Uterus (tissue), 2 donors: ENCODE measurements around the gene HHLA2.

ENCODE experiments used
- POLR2A ChIP-seq, 2 donors: fragments of 450-650 bp; IDR thresholded peaks; one replicate each; pipeline ENCODE4 v1.6.1; 2016; ENCODE audit warnings: antibody characterized with exemption in 2 of 2, mild to moderate bottlenecking in 1 of 2, moderate library complexity in 1 of 2
- TF ChIP-seq, protein P1 (sequence below), 4 experiments: fragments of 200-600 bp in 2 of 4; fragments of 450-650 bp in 2 of 4; sonication (generic) in 2 of 4; IDR thresholded peaks; one replicate each; pipeline ENCODE4 v1.5.1; 2016 to 2019; ENCODE audit warnings: antibody characterized with exemption in 4 of 4, mild to moderate bottlenecking in 2 of 4, moderate library complexity in 1 of 4

DNA sequence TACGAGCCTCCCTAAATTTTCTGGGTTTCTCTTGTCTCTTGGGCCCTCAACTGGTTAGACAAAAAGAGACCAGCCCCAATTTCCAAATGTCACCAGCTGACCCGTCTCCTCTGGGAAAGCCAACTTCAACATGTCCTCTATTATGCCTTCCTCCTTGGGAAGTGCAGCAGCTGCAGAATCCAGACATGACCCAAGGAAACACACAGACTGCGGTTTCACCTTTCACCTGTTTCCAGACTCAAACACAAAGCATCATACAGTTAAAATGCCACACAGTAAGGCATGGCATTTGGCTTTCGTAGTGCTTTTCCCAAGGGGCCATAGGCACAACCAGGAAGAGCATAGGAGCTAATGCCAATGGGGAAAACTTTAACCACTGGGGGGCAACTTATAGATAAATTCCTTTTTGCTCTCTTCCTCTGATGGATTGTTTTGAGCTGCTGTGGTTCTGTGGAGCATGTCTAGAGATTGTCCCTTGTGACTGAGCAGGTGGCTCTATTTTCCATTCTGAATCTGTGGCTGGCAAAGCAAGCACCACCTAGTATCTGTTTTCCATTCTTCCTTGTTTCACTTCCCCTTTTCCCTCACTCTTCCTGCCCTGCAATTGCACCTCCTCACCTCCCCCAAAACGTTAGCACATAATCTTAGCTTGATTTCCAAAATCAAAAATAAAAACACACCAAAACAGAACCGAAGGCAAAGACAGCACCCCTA is 49.3 kb downstream of the HHLA2 start:
- TF ChIP-seq, protein P1, sequence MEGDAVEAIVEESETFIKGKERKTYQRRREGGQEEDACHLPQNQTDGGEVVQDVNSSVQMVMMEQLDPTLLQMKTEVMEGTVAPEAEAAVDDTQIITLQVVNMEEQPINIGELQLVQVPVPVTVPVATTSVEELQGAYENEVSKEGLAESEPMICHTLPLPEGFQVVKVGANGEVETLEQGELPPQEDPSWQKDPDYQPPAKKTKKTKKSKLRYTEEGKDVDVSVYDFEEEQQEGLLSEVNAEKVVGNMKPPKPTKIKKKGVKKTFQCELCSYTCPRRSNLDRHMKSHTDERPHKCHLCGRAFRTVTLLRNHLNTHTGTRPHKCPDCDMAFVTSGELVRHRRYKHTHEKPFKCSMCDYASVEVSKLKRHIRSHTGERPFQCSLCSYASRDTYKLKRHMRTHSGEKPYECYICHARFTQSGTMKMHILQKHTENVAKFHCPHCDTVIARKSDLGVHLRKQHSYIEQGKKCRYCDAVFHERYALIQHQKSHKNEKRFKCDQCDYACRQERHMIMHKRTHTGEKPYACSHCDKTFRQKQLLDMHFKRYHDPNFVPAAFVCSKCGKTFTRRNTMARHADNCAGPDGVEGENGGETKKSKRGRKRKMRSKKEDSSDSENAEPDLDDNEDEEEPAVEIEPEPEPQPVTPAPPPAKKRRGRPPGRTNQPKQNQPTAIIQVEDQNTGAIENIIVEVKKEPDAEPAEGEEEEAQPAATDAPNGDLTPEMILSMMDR (IDR thresholded peaks at IDR 0.05) = no peak
- TF ChIP-seq POLR2A (IDR thresholded peaks at IDR 0.05) = no peak
